Muscle of leg (tissue), 11 donors: ENCODE measurements around the gene RBFOX1. TPM values are rescaled to one million over a fixed set of nuclear protein-coding genes. Genes with fewer than 3 reads are reported as not detected.

Experiments
- DNase-seq: peaks from one replicate; pipeline ENCODE4 v3.0.0; 2013
- H3K27ac ChIP-seq: one replicate; pipeline ENCODE4 v1.5.1; 2013; ENCODE audit warnings: mild to moderate bottlenecking, low read length, control low read depth
- H3K27me3 ChIP-seq: one replicate; pipeline ENCODE4 v1.6.1; 2013; ENCODE audit warnings: low read length; ENCODE audit not compliant: control insufficient read depth, insufficient read depth
- H3K36me3 ChIP-seq: one replicate; pipeline ENCODE4 v1.6.1; 2013; ENCODE audit warnings: low read length; ENCODE audit not compliant: control insufficient read depth, insufficient read depth
- H3K4me1 ChIP-seq: one replicate; pipeline ENCODE4 v1.6.1; 2013; ENCODE audit warnings: low read length; ENCODE audit not compliant: control insufficient read depth, insufficient read depth
- H3K4me3 ChIP-seq: one replicate; pipeline ENCODE4 v1.5.1; 2013; ENCODE audit warnings: low read length, control low read depth
- H3K9me3 ChIP-seq: replicated peaks from 2 replicates; pipeline ENCODE4 v1.6.1; 2013; ENCODE audit warnings: low read depth, low read length; ENCODE audit not compliant: control insufficient read depth
- WGBS: methylation state at CpG from one replicate; pipeline ENCODE4 v1.1.5; 2013; ENCODE audit warnings: missing lambda C conversion rate; ENCODE audit not compliant: insufficient coverage; 5-methylcytosine and 5-hydroxymethylcytosine counted together
- polyA plus RNA-seq, 8 donors: library from polyadenylated mRNA; unstranded; fragments of 120-200 nt; gene quantifications; one replicate each; pipeline versions ENCODE4 v1.2.1 to v1.2.3, GENCODE V29; 2013; ENCODE audit warnings: inconsistent platforms in 1 of 8, low replicate concordance in 1 of 8; ENCODE audit not compliant: insufficient read length in 8 of 8, insufficient read depth in 1 of 8
- total RNA-seq: library from RNA; stranded (reverse); fragments of 120-200 nt; gene quantifications from one replicate; pipeline ENCODE4 v1.2.4, GENCODE V29; 2013

RBFOX1 gene
- total and polyA plus RNA-seq, 9 donors = 31.1 to 84.6 (median 47.6) TPM

- Histone ChIP-seq H3K27me3 (no peaks in the 10 kb centered on the region), H3K4me1 (peaks cover 10% of the 10 kb centered on the region), H3K4me3 (no peak overlapping the region), H3K36me3 (no peaks in the 10 kb centered on the region), H3K9me3 (no peaks in the 10 kb centered on the region), H3K27ac (no peak overlapping the region)
- no CpG with 5 or more reads among the region's 4 CpGs for WGBS
- no peak for DNase-seq
Observed at GRCh38 chr16:7443142-7443541, 110.5 kb downstream of the RBFOX1 start.

DNA sequence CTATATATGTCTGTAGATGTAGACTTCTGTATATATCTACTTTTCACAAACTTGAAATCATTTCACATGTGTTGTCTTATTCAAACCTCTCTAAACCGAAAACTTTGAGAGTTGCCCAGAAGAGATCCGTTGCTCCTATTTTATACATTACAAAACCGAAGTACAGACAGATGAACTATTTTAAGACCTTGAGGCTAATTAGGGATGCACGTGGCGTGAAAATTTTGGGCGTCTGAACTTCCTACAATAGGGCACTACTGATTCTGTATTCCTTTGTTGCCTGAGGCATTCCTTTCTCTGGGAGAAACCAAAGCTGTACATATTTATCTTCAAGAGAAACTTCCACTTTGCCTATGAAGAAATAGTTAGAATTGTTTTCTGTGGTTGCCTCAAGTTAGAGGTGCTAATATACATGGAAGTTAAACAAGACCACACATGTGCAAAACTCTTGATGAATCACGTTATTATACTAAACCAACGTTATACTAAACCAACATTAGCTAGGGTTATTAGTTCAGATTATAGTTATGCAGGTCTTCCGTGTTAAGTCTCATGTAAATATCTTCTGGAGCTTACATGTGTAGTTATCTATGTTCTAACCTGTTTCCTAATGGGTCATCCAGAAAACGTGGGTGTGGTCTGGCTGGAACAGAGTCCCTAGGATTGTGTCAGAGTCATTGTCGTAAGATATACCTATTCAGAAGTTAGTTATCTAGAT, 111.2 kb downstream of the RBFOX1 start:
- whole genome bisulfite sequencing = 82% methylated on average over 4 of the region's 11 CpGs
- H3K27me3 ChIP-seq = no peaks in the 10 kb centered on the region
- no peaks in the 10 kb centered on the region for H3K9me3 ChIP-seq
- no peak overlapping the region for H3K4me3 ChIP-seq
- DNase-seq = no peak
- H3K27ac ChIP-seq = no peak overlapping the region
- no peaks in the 10 kb centered on the region for H3K36me3 ChIP-seq
- peaks cover 10% of the 10 kb centered on the region for H3K4me1 ChIP-seq

- H3K9me3 ChIP-seq = no peaks in the 10 kb centered on the region
Observed at GRCh38 chr16:7449306-7449705, 116.7 kb downstream of the RBFOX1 start.

DNA sequence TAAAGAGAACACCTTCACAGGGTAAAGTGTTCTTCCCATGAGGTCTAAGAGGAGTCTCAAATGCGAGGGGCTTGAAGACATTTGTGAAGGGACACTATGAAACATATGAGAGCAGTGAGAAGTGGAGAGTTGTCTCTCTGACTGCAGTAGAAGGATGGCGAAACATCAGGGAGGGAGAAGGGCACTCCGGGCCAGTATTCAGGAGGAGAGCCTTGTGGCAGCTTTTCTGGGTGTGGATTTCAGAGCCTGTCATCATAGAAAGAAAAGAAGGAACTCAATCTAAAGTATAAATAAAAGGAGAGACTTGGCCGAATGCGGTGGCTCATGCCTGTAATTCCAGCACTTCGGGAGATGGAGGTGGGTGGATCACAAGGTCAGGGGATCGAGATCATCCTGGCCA, 117.2 kb downstream of the RBFOX1 start:
- Histone ChIP-seq H3K27ac (no peak overlapping the region), H3K36me3 (no peaks in the 10 kb centered on the region), H3K4me1 (no peaks in the 10 kb centered on the region), H3K9me3 (no peaks in the 10 kb centered on the region), H3K4me3 (no peak overlapping the region), H3K27me3 (no peaks in the 10 kb centered on the region)
- 84% methylated on average over 4 of the region's 7 CpGs for WGBS
- DNase-seq = no peak

More at GRCh38 chr16:7449306-7449705, 116.7 kb downstream of the RBFOX1 start:
- no peak for DNase-seq
- no peaks in the 10 kb centered on the region for H3K4me1 ChIP-seq
- WGBS = no CpG with 5 or more reads among the region's 3 CpGs
- H3K36me3 ChIP-seq = no peaks in the 10 kb centered on the region
- no peak overlapping the region for H3K4me3 ChIP-seq
- no peak overlapping the region for H3K27ac ChIP-seq
- no peaks in the 10 kb centered on the region for H3K27me3 ChIP-seq

GRCh38 chr16:7450440-7450839, 117.8 kb downstream of the RBFOX1 start:
- H3K27me3 ChIP-seq = no peaks in the 10 kb centered on the region
- H3K4me3 ChIP-seq = no peak overlapping the region
- DNase-seq = no peak
- no peak overlapping the region for H3K27ac ChIP-seq
- H3K4me1 ChIP-seq = no peaks in the 10 kb centered on the region
- H3K9me3 ChIP-seq = no peaks in the 10 kb centered on the region
- 89% methylated on average over 1 of the region's 7 CpGs for WGBS
- H3K36me3 ChIP-seq = no peaks in the 10 kb centered on the region

DNA sequence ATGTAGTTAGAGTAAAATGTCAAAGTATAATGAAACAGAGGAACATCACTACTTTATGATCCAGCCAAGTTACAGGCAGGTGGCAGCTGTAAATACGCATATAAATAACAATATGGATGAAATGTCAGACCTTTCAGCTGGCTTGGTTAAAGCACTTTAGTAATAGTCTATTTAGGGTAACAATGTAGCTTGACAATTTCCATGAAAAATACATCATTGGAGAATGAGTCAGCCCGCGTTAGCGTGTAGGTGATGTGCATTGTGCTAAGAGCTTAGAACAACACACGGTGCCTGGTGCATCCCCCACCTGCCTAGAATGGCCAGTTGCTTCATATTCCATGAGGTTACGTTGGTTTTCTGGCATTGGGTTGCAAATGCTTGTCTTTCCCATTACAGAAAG, 119.4 kb downstream of the RBFOX1 start:
- H3K27ac ChIP-seq = no peak overlapping the region
- DNase-seq = no peak
- WGBS = 95% methylated on average over 3 of the region's 6 CpGs
- H3K9me3 ChIP-seq = no peaks in the 10 kb centered on the region
- no peaks in the 10 kb centered on the region for H3K27me3 ChIP-seq
- no peaks in the 10 kb centered on the region for H3K4me1 ChIP-seq
- no peaks in the 10 kb centered on the region for H3K36me3 ChIP-seq
- no peak overlapping the region for H3K4me3 ChIP-seq

GRCh38 chr16:7456211-7456610, 123.6 kb downstream of the RBFOX1 start:
- Histone ChIP-seq H3K4me1 (no peaks in the 10 kb centered on the region), H3K27me3 (no peaks in the 10 kb centered on the region), H3K9me3 (no peaks in the 10 kb centered on the region), H3K27ac (no peak overlapping the region), H3K36me3 (no peaks in the 10 kb centered on the region), H3K4me3 (no peak overlapping the region)
- peak; percentile 4 for DNase-seq
- no CpG with 5 or more reads among the region's 5 CpGs for WGBS

DNA sequence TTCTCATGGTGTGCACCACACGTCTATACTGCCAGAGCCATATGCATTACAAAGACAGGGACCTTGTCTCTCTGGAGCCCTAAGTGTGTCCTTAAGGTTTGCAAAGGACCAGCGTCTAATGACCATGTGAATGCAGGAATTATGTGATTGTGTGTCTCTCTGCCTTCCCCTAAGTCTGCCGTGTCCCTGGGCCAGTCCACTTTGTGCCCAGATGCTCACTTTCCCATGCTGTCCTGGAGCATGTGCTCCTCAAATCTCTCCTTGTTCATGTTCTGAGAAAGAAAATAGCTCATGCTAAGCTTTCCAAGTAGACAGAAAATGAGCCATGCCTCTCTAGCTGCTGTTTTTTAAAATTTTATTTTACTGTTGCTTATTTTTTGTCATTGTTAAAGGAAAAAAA, 125.5 kb downstream of the RBFOX1 start:
- Histone ChIP-seq H3K27me3 (no peaks in the 10 kb centered on the region), H3K36me3 (no peaks in the 10 kb centered on the region), H3K27ac (no peak overlapping the region), H3K9me3 (no peaks in the 10 kb centered on the region), H3K4me3 (no peak overlapping the region), H3K4me1 (no peaks in the 10 kb centered on the region)
- no peak for DNase-seq
- 72% methylated on average over 2 of the region's 3 CpGs for WGBS

DNA sequence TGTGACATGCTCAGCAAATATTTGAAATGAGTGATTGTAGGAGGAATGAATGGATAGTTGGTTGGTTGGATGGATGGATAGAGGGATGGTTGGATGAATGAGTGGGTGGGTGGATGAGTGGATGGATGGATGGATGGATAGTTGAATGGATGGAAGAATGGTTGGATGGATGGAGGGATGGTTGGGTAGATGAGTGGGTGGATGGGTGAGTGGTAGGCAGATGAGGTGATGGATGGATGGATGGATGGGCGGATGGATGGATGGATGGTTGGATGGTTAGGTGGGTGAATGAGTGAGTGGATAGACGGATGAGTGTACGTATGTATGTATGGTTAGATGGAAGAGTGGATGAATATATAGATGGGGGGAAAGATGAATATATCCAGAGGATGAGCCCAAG, 137.7 kb downstream of the RBFOX1 start:
- H3K27me3 ChIP-seq = no peaks in the 10 kb centered on the region
- DNase-seq = no peak

DNA sequence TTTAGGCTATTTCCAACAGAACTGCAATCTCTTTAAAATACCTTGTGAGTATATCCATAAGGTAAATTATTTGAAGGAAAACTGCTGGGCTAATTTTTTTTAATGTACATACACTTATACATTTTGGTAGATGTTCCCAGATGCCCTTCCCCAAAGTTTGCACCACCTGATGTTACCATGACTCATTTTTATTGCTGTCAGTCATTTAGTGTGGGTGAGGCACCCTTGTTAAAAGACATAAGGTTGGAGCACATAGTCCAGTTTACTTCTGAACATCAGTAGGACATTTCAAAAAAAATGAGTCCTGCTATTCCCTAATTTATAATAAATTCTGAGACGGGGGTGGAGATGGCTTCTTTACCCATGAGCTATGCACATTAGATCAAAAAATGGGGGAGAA, 138.6 kb downstream of the RBFOX1 start:
- no peaks in the 10 kb centered on the region for H3K4me1 ChIP-seq
- WGBS = no CpG with 5 or more reads among the region's 1 CpG
- H3K4me3 ChIP-seq = no peak overlapping the region
- no peak for DNase-seq
- no peaks in the 10 kb centered on the region for H3K36me3 ChIP-seq
- H3K27ac ChIP-seq = no peak overlapping the region
- no peaks in the 10 kb centered on the region for H3K9me3 ChIP-seq
- H3K27me3 ChIP-seq = no peaks in the 10 kb centered on the region

More for the DNA sequence above, 137.7 kb downstream of the RBFOX1 start:
- WGBS = 98% methylated on average over 3 of the region's 3 CpGs
- Histone ChIP-seq H3K4me3 (no peak overlapping the region), H3K27ac (no peak overlapping the region), H3K36me3 (no peaks in the 10 kb centered on the region), H3K4me1 (no peaks in the 10 kb centered on the region), H3K9me3 (no peaks in the 10 kb centered on the region)

DNA sequence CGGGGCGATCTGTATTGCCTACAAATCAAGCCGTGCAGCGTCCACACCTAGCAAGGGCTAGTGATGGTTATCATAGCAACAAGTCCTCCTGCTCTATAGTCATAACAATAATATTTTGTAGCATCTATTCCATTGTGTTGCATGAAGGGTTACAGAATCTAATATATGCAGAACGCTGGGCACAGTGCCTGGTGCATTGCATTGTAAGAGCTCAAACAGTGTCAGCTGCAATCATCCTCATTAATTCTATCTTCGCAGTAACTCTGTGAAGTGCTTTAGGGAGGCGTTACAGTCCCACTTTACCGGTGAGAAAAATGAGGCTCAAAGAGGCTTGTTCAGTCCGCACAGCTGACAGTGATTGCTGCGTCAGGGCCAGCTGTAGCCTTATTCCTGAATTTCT, 149.4 kb downstream of the RBFOX1 start:
- H3K4me1 ChIP-seq = no peaks in the 10 kb centered on the region
- 76% methylated on average over 6 of the region's 10 CpGs for WGBS
- DNase-seq = no peak
- H3K9me3 ChIP-seq = no peaks in the 10 kb centered on the region
- no peak overlapping the region for H3K4me3 ChIP-seq
- H3K27ac ChIP-seq = no peak overlapping the region
- no peaks in the 10 kb centered on the region for H3K27me3 ChIP-seq
- H3K36me3 ChIP-seq = no peaks in the 10 kb centered on the region
